GM21723 (cell line): Measurements from ENCODE around the gene TPCN1.

ENCODE experiments used
- ATAC-seq: cut with Tn5 transposase; IDR thresholded peaks from one replicate; pipeline ENCODE4 v1.9.1; 2021; ENCODE audit warnings: mild to moderate bottlenecking, moderate library complexity; ENCODE audit not compliant: unreplicated experiment

Gene TPCN1

GRCh38 chr12:113332688-113333417, 111.6 kb downstream of the TPCN1 start:
- ATAC-seq: no peak

- ATAC-seq: no peak
Measured at GRCh38 chr12:113333418-113333750, 112.1 kb downstream of the TPCN1 start.

- ATAC-seq: peak; percentile 4
Measured at GRCh38 chr12:113333877-113334785, 112.9 kb downstream of the TPCN1 start.

- ATAC-seq: peak; percentile 93
Measured at GRCh38 chr12:113334786-113335539, 113.7 kb downstream of the TPCN1 start, which contains the start of gene SLC8B1. TSS of gene SLC8B1 (minus strand) at chr12:113335109. CDS start at chr12:113332878, 2,231 bp downstream.

GRCh38 chr12:113339540-113339939, 118.3 kb downstream of the TPCN1 start:
- ATAC-seq: no peak

GRCh38 chr12:113340061-113340460, 118.8 kb downstream of the TPCN1 start:
- ATAC-seq: no peak

- no peak for ATAC-seq
Measured at GRCh38 chr12:113341535-113341934, 120.3 kb downstream of the TPCN1 start.

- ATAC-seq: no peak
Measured at GRCh38 chr12:113345318-113345717, 124.1 kb downstream of the TPCN1 start.

GRCh38 chr12:113346353-113346752, 125.1 kb downstream of the TPCN1 start:
- no peak for ATAC-seq

- no peak for ATAC-seq
Measured at GRCh38 chr12:113347107-113347506, 125.8 kb downstream of the TPCN1 start.

- no peak for ATAC-seq
Measured at GRCh38 chr12:113347892-113348291, 126.6 kb downstream of the TPCN1 start.
